K562 (cell line): ENCODE data around the gene CD244.

ENCODE experiments used
- ARID3B ChIP-seq: fragments of 250-450 bp; sonication (Bioruptor Pico); IDR thresholded peaks from 2 replicates; pipeline ENCODE4 v1.4.0; 2020; ENCODE audit warnings: borderline replicate concordance
- GABPA ChIP-seq: fragments of 200-800 bp; sonication (Bioruptor generic); conservative IDR thresholded peaks from 2 replicates; pipeline ENCODE4 v1.6.1; 2016; ENCODE audit warnings: low read depth, missing genetic modification characterization, missing compliant biosample characterization
- HIVEP1 ChIP-seq: fragments of 250-450 bp; sonication (Bioruptor Pico); IDR thresholded peaks from 2 replicates; pipeline ENCODE4 v1.4.0; 2020; ENCODE audit warnings: mild to moderate bottlenecking
- LEF1 ChIP-seq: fragments of 450-650 bp; IDR thresholded peaks from 2 replicates; pipeline ENCODE4 v1.6.1; 2016; ENCODE audit warnings: mild to moderate bottlenecking
- XRCC5 ChIP-seq: fragments of 200-400 bp; formaldehyde crosslinking; IDR thresholded peaks from 2 replicates; pipeline ENCODE4 v1.6.1; 2017; ENCODE audit warnings: low read depth, mild to moderate bottlenecking, low read length
- ZNF140 ChIP-seq: fragments of 250-450 bp; sonication (Bioruptor Pico); IDR thresholded peaks from 2 replicates; pipeline ENCODE4 v1.8.0; 2021; ENCODE audit warnings: moderate library complexity, mild to moderate bottlenecking, inconsistent platforms
- TF ChIP-seq, protein P1 (sequence below), 3 experiments: IDR thresholded peaks in 2 of 3; conservative IDR thresholded peaks in 1 of 3; 2 replicates each; pipeline ENCODE4 v1.5.1; 2011 to 2012; ENCODE audit warnings: low read length in 3 of 3, mild to moderate bottlenecking in 3 of 3, control low read depth in 2 of 3, improper control_type of control experiment in 1 of 3, inconsistent platforms in 1 of 3, low read depth in 1 of 3, mixed read lengths in 1 of 3, moderate library complexity in 1 of 3; ENCODE audit not compliant: insufficient read depth in 2 of 3
- TF ChIP-seq, protein P2 (sequence below), 2 experiments: fragments of 450-650 bp; formaldehyde crosslinking in 1 of 2; IDR thresholded peaks; 2 replicates each; pipeline versions ENCODE4 v1.4.0 to v1.6.1; 2014 to 2020; ENCODE audit warnings: mild to moderate bottlenecking in 2 of 2, borderline replicate concordance in 1 of 2, low read depth in 1 of 2

GRCh38 chr1:160882582-160882981 is 19.9 kb upstream of the CD244 start:
- no peak for TF ChIP-seq HIVEP1
- no peak for TF ChIP-seq ZNF140
- TF ChIP-seq ARID3B (CRISPR knock-in tag), result no peak
- TF ChIP-seq GABPA (tag), result no peak
- TF ChIP-seq XRCC5, result no peak
- TF ChIP-seq, protein P1, sequence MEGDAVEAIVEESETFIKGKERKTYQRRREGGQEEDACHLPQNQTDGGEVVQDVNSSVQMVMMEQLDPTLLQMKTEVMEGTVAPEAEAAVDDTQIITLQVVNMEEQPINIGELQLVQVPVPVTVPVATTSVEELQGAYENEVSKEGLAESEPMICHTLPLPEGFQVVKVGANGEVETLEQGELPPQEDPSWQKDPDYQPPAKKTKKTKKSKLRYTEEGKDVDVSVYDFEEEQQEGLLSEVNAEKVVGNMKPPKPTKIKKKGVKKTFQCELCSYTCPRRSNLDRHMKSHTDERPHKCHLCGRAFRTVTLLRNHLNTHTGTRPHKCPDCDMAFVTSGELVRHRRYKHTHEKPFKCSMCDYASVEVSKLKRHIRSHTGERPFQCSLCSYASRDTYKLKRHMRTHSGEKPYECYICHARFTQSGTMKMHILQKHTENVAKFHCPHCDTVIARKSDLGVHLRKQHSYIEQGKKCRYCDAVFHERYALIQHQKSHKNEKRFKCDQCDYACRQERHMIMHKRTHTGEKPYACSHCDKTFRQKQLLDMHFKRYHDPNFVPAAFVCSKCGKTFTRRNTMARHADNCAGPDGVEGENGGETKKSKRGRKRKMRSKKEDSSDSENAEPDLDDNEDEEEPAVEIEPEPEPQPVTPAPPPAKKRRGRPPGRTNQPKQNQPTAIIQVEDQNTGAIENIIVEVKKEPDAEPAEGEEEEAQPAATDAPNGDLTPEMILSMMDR (IDR thresholded peaks at IDR 0.05 in 2 of 3, conservative IDR thresholded peaks at IDR 0.05 in 1 of 3; ENCODE audit: insufficient read depth in 2 of 3, low read depth in 1 of 3, low read length in 3 of 3), result no peak
- TF ChIP-seq, protein P2, sequence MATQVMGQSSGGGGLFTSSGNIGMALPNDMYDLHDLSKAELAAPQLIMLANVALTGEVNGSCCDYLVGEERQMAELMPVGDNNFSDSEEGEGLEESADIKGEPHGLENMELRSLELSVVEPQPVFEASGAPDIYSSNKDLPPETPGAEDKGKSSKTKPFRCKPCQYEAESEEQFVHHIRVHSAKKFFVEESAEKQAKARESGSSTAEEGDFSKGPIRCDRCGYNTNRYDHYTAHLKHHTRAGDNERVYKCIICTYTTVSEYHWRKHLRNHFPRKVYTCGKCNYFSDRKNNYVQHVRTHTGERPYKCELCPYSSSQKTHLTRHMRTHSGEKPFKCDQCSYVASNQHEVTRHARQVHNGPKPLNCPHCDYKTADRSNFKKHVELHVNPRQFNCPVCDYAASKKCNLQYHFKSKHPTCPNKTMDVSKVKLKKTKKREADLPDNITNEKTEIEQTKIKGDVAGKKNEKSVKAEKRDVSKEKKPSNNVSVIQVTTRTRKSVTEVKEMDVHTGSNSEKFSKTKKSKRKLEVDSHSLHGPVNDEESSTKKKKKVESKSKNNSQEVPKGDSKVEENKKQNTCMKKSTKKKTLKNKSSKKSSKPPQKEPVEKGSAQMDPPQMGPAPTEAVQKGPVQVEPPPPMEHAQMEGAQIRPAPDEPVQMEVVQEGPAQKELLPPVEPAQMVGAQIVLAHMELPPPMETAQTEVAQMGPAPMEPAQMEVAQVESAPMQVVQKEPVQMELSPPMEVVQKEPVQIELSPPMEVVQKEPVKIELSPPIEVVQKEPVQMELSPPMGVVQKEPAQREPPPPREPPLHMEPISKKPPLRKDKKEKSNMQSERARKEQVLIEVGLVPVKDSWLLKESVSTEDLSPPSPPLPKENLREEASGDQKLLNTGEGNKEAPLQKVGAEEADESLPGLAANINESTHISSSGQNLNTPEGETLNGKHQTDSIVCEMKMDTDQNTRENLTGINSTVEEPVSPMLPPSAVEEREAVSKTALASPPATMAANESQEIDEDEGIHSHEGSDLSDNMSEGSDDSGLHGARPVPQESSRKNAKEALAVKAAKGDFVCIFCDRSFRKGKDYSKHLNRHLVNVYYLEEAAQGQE (IDR thresholded peaks at IDR 0.05; ENCODE audit: borderline replicate concordance), result no peak
- TF ChIP-seq, protein P2 (CRISPR knock-in tag; IDR thresholded peaks at IDR 0.05; ENCODE audit: low read depth), result no peak
- TF ChIP-seq LEF1, result no peak
